ENCODE results near the gene RPL10A. TPM values are rescaled to one million over a fixed set of nuclear protein-coding genes. Genes with fewer than 3 reads are reported as not detected.

Gene RPL10A
- total RNA-seq, 6 experiments from 2014 or later, result 366 to 446 (median 412) TPM

DNA sequence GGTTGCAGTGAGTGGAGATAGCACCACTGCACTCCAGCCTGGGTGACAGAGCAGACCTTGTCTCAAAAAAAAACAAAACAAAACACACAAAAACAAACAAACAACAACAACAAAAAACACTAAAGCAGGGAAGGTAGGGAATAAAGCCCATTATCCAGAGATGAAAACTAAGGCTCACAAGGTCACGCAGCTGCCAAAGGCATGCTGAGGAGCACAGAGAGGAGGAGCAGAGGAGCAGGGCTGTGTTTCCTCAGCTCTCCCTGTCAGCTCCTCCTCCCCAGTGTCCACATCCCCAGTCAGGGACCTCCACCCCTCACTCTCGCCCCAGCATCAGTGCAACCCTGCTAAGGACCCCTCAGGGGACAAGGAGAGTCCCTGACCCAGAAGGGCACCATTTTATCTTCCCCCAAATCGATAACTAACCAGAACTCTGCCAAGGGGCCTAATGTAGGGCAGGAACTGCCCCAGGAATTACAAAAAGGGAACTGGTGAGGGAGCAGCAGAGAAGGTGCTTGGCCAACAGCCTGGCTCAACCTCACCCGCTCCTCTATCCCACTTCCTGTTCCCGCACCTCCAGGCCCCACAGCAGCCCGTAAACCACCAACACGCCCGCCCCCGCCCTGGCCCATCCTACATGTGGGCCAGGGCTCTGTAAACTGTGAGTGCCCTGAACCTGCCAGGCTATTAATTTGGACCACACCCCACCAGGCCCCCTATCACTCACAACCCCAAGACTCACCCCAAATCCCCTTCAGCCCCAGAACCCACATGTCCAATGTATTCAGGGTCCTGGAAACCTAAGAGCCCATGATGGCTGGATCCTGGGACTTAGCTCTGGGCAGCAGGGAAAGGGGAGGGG lies 19.7 kb downstream of the RPL10A start:
- no peak overlapping the region for H3K27ac ChIP-seq
- no peaks in the 10 kb centered on the region for H3K4me1 ChIP-seq
- ATAC-seq, result peak in 2 of 4 donors; percentile 8 to 13
- H3K27me3 ChIP-seq, result no peaks in the 10 kb centered on the region
- no peak overlapping the region for H3K4me3 ChIP-seq
- DNase-seq, result no peak
- intact Hi-C loops (cut with DNase I), result no loop called here
- no peaks in the 10 kb centered on the region for H3K9me3 ChIP-seq
- WGBS (ENCODE audit: insufficient coverage, low coverage, low lambda C conversion rate, missing lambda C conversion rate), result 8% methylated on average over 3 of the region's 9 CpGs
- TF ChIP-seq, protein P1, sequence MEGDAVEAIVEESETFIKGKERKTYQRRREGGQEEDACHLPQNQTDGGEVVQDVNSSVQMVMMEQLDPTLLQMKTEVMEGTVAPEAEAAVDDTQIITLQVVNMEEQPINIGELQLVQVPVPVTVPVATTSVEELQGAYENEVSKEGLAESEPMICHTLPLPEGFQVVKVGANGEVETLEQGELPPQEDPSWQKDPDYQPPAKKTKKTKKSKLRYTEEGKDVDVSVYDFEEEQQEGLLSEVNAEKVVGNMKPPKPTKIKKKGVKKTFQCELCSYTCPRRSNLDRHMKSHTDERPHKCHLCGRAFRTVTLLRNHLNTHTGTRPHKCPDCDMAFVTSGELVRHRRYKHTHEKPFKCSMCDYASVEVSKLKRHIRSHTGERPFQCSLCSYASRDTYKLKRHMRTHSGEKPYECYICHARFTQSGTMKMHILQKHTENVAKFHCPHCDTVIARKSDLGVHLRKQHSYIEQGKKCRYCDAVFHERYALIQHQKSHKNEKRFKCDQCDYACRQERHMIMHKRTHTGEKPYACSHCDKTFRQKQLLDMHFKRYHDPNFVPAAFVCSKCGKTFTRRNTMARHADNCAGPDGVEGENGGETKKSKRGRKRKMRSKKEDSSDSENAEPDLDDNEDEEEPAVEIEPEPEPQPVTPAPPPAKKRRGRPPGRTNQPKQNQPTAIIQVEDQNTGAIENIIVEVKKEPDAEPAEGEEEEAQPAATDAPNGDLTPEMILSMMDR (IDR thresholded peaks at IDR 0.05), result no peak
- TF ChIP-seq POLR2A (IDR thresholded peaks at IDR 0.05), result no peak
- no peaks in the 10 kb centered on the region for H3K36me3 ChIP-seq

DNA sequence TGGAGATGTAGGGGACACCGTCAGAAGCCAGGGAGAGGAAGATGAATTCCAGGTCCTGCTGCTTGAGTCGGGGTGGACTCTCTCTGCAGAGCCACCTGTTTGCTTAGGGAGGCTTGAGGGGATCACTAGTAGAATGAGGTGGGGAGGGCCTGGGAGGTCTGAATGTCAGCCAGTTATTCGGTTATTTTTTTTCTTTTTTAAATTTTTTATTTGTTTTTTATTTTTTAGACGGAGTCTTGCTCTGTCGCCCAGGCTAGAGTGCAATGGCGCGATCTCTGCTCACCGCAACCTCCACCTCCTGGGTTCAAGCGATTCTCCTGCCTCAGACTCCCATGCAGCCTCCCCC lies 20.3 kb downstream of the RPL10A start:
- WGBS (ENCODE audit: insufficient coverage, low coverage, low lambda C conversion rate, missing lambda C conversion rate), result 81% methylated on average over 9 of the region's 9 CpGs

DNA sequence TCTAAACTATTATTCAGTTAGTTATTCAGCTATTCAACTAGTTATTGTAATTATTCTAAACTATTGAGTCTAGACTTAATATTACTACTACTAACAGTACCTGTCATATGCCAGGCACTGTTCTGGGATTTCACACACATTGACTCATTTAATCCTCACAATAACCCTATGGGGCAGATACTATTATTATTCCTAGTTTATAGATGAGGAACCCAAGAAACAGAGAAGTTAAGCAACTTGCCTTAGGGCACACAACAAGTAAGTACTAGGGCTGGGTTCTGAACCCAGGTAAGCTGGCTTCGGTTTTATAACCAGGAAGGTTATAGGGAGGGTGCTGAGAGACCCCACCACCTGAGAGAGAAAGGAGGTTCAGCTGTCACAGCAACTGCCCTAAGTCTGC lies 20.9 kb downstream of the RPL10A start:
- H3K27me3 ChIP-seq, result no peaks in the 10 kb centered on the region
- H3K4me1 ChIP-seq, result peaks cover 0 to under 1% (median 0%) of the 10 kb centered on the region in 4 donors
- WGBS (ENCODE audit: insufficient coverage, low coverage, low lambda C conversion rate, missing lambda C conversion rate), result 78% methylated on average over 1 of the region's 1 CpG
- TF ChIP-seq POLR2A (IDR thresholded peaks at IDR 0.05), result no peak
- TF ChIP-seq, protein P1 (IDR thresholded peaks at IDR 0.05), result no peak
- H3K4me3 ChIP-seq, result no peak overlapping the region
- H3K27ac ChIP-seq, result no peak overlapping the region
- DNase-seq (no peak), ATAC-seq (no peak)
- H3K36me3 ChIP-seq, result no peaks in the 10 kb centered on the region
- H3K9me3 ChIP-seq, result no peaks in the 10 kb centered on the region
- intact Hi-C loops (cut with DNase I), result no loop called here

More for the DNA sequence above, 20.3 kb downstream of the RPL10A start:
- H3K36me3 ChIP-seq, result no peaks in the 10 kb centered on the region
- no peak for ATAC-seq
- no peak for DNase-seq
- H3K27me3 ChIP-seq, result no peaks in the 10 kb centered on the region
- H3K4me1 ChIP-seq, result no peaks in the 10 kb centered on the region
- H3K27ac ChIP-seq, result no peak overlapping the region
- no peaks in the 10 kb centered on the region for H3K9me3 ChIP-seq
- TF ChIP-seq, protein P1 (IDR thresholded peaks at IDR 0.05), result no peak
- no peak for TF ChIP-seq POLR2A (IDR thresholded peaks at IDR 0.05)
- no peak overlapping the region for H3K4me3 ChIP-seq
- intact Hi-C loops (cut with DNase I), result no loop called here

DNA sequence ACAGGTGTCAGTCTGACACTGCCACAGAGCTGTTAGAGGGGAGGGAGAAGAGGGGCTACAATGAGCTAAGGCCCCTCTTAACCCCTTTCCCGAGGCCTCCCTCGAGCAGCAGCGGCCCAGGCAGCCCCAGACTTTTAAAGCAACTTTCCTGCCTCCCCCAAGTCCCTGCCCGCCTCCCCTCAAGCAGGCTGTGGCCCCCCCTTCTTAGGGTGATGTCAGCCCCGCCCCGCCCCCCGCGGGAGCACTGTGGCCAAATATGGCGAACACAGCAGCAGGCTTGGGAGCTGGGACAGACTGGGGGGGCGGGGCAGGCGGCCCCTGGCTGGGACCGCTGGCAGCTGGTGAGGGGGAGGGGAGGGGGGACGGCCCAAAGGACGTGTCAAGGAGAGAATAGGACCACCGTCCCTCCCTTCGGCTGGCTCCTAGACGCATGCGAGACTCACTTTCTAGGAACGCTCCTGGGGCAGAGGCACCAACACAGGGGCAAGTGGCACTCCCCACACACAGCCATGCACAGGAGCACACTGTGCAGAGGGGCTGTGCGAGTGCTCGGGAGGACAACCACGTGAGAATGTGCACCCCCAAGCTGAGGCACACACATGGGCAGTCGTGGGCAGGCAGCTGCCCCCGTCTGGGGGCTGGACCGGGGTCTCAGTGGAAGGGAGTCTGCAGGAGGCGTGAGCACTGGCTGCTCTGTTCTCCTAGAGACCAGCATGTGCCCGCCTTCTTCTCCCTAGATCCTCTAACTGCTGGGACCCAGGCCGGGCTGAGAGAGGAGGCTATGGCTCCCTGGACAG lies 22.0 kb downstream of the RPL10A start:
- Histone ChIP-seq H3K9me3 (no peaks in the 10 kb centered on the region), H3K27ac (no peak overlapping the region), H3K27me3 (no peaks in the 10 kb centered on the region), H3K36me3 (no peaks in the 10 kb centered on the region), H3K4me1 (peaks cover 0 to 6% (median under 1%) of the 10 kb centered on the region in 4 donors), H3K4me3 (no peak overlapping the region)
- intact Hi-C loops (cut with DNase I), result no loop called here
- TF ChIP-seq, protein P1 (IDR thresholded peaks at IDR 0.05), result no peak
- TF ChIP-seq POLR2A (IDR thresholded peaks at IDR 0.05), result no peak
- DNase-seq, result no peak
- ATAC-seq, result peak in 3 of 4 donors; percentile 3 to 30 (median 19)
- no CpG with 5 or more reads among the region's 28 CpGs for WGBS (ENCODE audit: insufficient coverage, low coverage, low lambda C conversion rate, missing lambda C conversion rate)
